ENCODE data around the gene FAM162A.

GRCh38 chr3:122461806-122462205 lies 77.8 kb downstream of the FAM162A start:
- TF ChIP-seq CTCF (IDR thresholded peaks at IDR 0.05) (no peak), POLR2A (IDR thresholded peaks at IDR 0.05) (no peak)

All from Peyer's patch (tissue), 4 donors.